ENCODE data around the gene TUBA1C. TPM values are rescaled to one million over a fixed set of nuclear protein-coding genes. Genes with fewer than 3 reads are reported as not detected.

TUBA1C gene
- total and polyA plus RNA-seq, 9 of the 15 experiments (the other 6 are each of a cell fraction or from before 2014, with no cell fraction given): 755 to 3,012 (median 914) TPM

- CTCF ChIA-PET (ENCODE audit: low intra/inter-chr PET ratio): interaction anchor here (0.7 kb wide), 1 partner anchor 22 kb away, joined by 3 read pairs; no protein-coding TSS in a partner anchor
Observed at GRCh38 chr12:49309386-49309785, 44.5 kb downstream of the TUBA1C start.

More at GRCh38 chr12:49309386-49309785, 44.5 kb downstream of the TUBA1C start:
- no peaks in the 10 kb centered on the region for H3K9me3 ChIP-seq (replicated peaks; ENCODE audit: control insufficient read depth, insufficient read depth, low read depth, low read length)
- no TSS peak for BruUV-seq (replicated peaks)
- no peak overlapping the region for H3K4me2 ChIP-seq (ENCODE audit: insufficient read depth, low read length)
- TF ChIP-seq, protein P1, sequence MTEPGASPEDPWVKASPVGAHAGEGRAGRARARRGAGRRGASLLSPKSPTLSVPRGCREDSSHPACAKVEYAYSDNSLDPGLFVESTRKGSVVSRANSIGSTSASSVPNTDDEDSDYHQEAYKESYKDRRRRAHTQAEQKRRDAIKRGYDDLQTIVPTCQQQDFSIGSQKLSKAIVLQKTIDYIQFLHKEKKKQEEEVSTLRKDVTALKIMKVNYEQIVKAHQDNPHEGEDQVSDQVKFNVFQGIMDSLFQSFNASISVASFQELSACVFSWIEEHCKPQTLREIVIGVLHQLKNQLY (CRISPR knock-in tag; conservative IDR thresholded peaks at IDR 0.05): no peak
- TF ChIP-seq HOMEZ (CRISPR knock-in tag; IDR thresholded peaks at IDR 0.05) (no peak), NR3C1 (CRISPR knock-in tag; IDR thresholded peaks at IDR 0.05) (no peak), SP2 (IDR thresholded peaks at IDR 0.05; ENCODE audit: extremely low read depth, low read depth, low read length, poor library complexity, severe bottlenecking) (no peak), C11orf30 (IDR thresholded peaks at IDR 0.05; ENCODE audit: low read depth) (no peak; the same call in 1 of the 2 replicates), NRF1 (conservative IDR thresholded peaks at IDR 0.05 in 1 of 2, IDR thresholded peaks at IDR 0.05 in 1 of 2) (0 out of 4 replicates have a peak, but pooled peaks of 1 of the 2 experiments have one; percentile 22), SMAD4 (CRISPR knock-in tag; conservative IDR thresholded peaks at IDR 0.05) (0 out of 2 replicates have a peak, but pooled peaks have one; percentile 21), CHD2 (IDR thresholded peaks at IDR 0.05; ENCODE audit: low read depth, low read length) (no peak), XRCC5 (IDR thresholded peaks at IDR 0.05; ENCODE audit: low read depth, low read length) (no peak), MAFG (tag; conservative IDR thresholded peaks at IDR 0.05) (no peak)
- no peaks in the 10 kb centered on the region for H4K20me1 ChIP-seq (replicated peaks; ENCODE audit: control insufficient read depth, insufficient read depth, low read length)
- DNase-seq (ENCODE audit: extremely low read depth in 1 of 4, low spot score in 3 of 4): peak in 1 of 4 experiments; percentile 50
- H3K27ac ChIP-seq (ENCODE audit: extremely low read depth, low read depth, low read length): peak overlapping the region; percentile 10; the same call in 1 of the 3 replicates
- peak overlapping the region; percentile 88 for H2AFZ ChIP-seq (ENCODE audit: low read depth, low read length)
- in situ Hi-C loops (cut with MboI) (no loop called here), intact Hi-C loops (cut with micrococcal nuclease) (no loop called here)
- H3K79me2 ChIP-seq (ENCODE audit: control insufficient read depth, insufficient read depth, low read length): no peaks in the 10 kb centered on the region
- no peaks in the 10 kb centered on the region for H3K9me1 ChIP-seq (ENCODE audit: control insufficient read depth, insufficient read depth, low read length)
- no peak for FAIRE-seq
- WGBS (ENCODE audit: insufficient coverage, low coverage, missing lambda C conversion rate): 26% methylated on average over 7 of the region's 7 CpGs
- peak; percentile 84 for ATAC-seq
- H3K9ac ChIP-seq (ENCODE audit: insufficient read depth in 1 of 2, low read depth in 2 of 2, low read length in 2 of 2): peak overlapping the region; percentile 3 to 48; a peak in 2 of 4 replicates
- no peaks in the 10 kb centered on the region for H3K27me3 ChIP-seq (ENCODE audit: control insufficient read depth in 2 of 2, insufficient read depth in 2 of 2, low read length in 2 of 2)
- H3K36me3 ChIP-seq (ENCODE audit: control insufficient read depth, insufficient read depth, low read length): no peaks in the 10 kb centered on the region
- H3K4me1 ChIP-seq (replicated peaks in 1 of 2; ENCODE audit: control insufficient read depth in 2 of 2, insufficient read depth in 2 of 2, low read length in 2 of 2): peaks cover 10 to 14% of the 10 kb centered on the region in 2 experiments; a peak in 3 of 5 replicates
- H3K4me3 ChIP-seq: no peak overlapping the region
- POLR2A ChIA-PET: interaction anchor here (0.6 to 1.5 kb wide), 3 partner anchors 9 to 33 kb away, joined by 3 to 4 read pairs (median 4); partner anchors contain the start of gene TROAP

Measured in K562 (cell line).